HepG2 (cell line): ENCODE results near the gene SRSF12. TPM values are rescaled to one million over a fixed set of nuclear protein-coding genes. Genes with fewer than 3 reads are reported as not detected.

Experiments
- ARID2 ChIP-seq: sonication (generic); formaldehyde crosslinking; IDR thresholded peaks from 2 replicates; pipeline ENCODE4 v1.8.1; 2022; ENCODE audit warnings: mild to moderate bottlenecking, missing genetic modification reagents, borderline replicate concordance
- ARID4A ChIP-seq: sonication (generic); formaldehyde crosslinking; IDR thresholded peaks from 2 replicates; pipeline ENCODE4 v1.5.0; 2020; ENCODE audit warnings: mild to moderate bottlenecking, missing genetic modification reagents, borderline replicate concordance
- ARNT2 ChIP-seq: sonication (generic); formaldehyde crosslinking; IDR thresholded peaks from 2 replicates; pipeline ENCODE4 v1.8.0; 2022; ENCODE audit warnings: mild to moderate bottlenecking, low read depth, missing genetic modification reagents, moderate library complexity
- FOXA1 ChIP-seq, 2 experiments: fragments of 450-650 bp in 1 of 2; sonication (generic) in 1 of 2; formaldehyde crosslinking in 1 of 2; IDR thresholded peaks; 2 replicates each; pipeline versions ENCODE4 v1.4.0 to v1.6.1; 2016 to 2020; ENCODE audit warnings: missing genetic modification reagents in 1 of 2
- HMGXB3 ChIP-seq: sonication (generic); formaldehyde crosslinking; IDR thresholded peaks from 2 replicates; pipeline ENCODE4 v1.4.0; 2020; ENCODE audit warnings: missing genetic modification reagents, borderline replicate concordance
- MAX ChIP-seq: IDR thresholded peaks from 2 replicates; pipeline ENCODE4 v1.6.1; 2012; ENCODE audit warnings: inconsistent platforms
- NFE2L1 ChIP-seq: sonication (generic); formaldehyde crosslinking; IDR thresholded peaks from 2 replicates; pipeline ENCODE4 v1.4.0; 2020; ENCODE audit warnings: missing genetic modification reagents, mild to moderate bottlenecking, borderline replicate concordance
- SMARCC2 ChIP-seq: fragments of 450-650 bp; IDR thresholded peaks from 2 replicates; pipeline ENCODE4 v1.6.1; 2017; ENCODE audit warnings: antibody characterized with exemption, mild to moderate bottlenecking
- SNAPC2 ChIP-seq: sonication (generic); formaldehyde crosslinking; IDR thresholded peaks from 2 replicates; pipeline ENCODE4 v1.8.1; 2022; ENCODE audit warnings: mild to moderate bottlenecking, missing genetic modification reagents
- TERF1 ChIP-seq: sonication (generic); formaldehyde crosslinking; IDR thresholded peaks from 2 replicates; pipeline ENCODE4 v1.8.0; 2022; ENCODE audit warnings: mild to moderate bottlenecking, missing genetic modification reagents, moderate library complexity
- TMF1 ChIP-seq: sonication (generic); formaldehyde crosslinking; IDR thresholded peaks from 2 replicates; pipeline ENCODE4 v1.8.1; 2022; ENCODE audit warnings: low read depth, missing genetic modification reagents
- ZFX ChIP-seq: sonication (generic); formaldehyde crosslinking; IDR thresholded peaks from 2 replicates; pipeline ENCODE4 v1.4.0; 2020; ENCODE audit warnings: mild to moderate bottlenecking, low read depth, missing genetic modification reagents, moderate library complexity
- ZNF776 ChIP-seq: sonication (generic); formaldehyde crosslinking; IDR thresholded peaks from 2 replicates; pipeline ENCODE4 v1.4.0; 2020; ENCODE audit warnings: mild to moderate bottlenecking, missing genetic modification reagents
- polyA plus RNA-seq, 8 experiments: library from polyadenylated mRNA; depleted of rRNA in 3 of 8; stranded (reverse) in 7 of 8; unstranded in 1 of 8; fragments of >200 nt; fragmentation: Illumina TruSeq in 4 of 8; extraction: Trizol in 4 of 8; gene quantifications; 2 replicates each; pipeline versions ENCODE4 v1.2.1 to v1.2.3, GENCODE V29; 2011 to 2016; ENCODE audit warnings: low read depth in 4 of 8, missing spikeins in 1 of 8, mixed read lengths in 1 of 8; ENCODE audit not compliant: insufficient read depth in 1 of 8
- total RNA-seq, 5 experiments: library from RNA; depleted of rRNA; stranded (reverse); fragments of >200 nt; fragmentation: Illumina TruSeq; extraction: Trizol; gene quantifications; 2 replicates each; pipeline ENCODE4 v1.2.3, GENCODE V29; 2016; ENCODE audit warnings: low read depth in 1 of 5
- TF ChIP-seq, protein P1 (sequence below): sonication (generic); formaldehyde crosslinking; IDR thresholded peaks from 2 replicates; pipeline ENCODE4 v1.9.0; 2022; ENCODE audit warnings: missing genetic modification reagents, mild to moderate bottlenecking, borderline replicate concordance

Gene SRSF12
- total and polyA plus RNA-seq, 2 of the 13 experiments (the other 11 are each of a cell fraction or from before 2014, with no cell fraction given) = 1.7 to 1.9 TPM

DNA sequence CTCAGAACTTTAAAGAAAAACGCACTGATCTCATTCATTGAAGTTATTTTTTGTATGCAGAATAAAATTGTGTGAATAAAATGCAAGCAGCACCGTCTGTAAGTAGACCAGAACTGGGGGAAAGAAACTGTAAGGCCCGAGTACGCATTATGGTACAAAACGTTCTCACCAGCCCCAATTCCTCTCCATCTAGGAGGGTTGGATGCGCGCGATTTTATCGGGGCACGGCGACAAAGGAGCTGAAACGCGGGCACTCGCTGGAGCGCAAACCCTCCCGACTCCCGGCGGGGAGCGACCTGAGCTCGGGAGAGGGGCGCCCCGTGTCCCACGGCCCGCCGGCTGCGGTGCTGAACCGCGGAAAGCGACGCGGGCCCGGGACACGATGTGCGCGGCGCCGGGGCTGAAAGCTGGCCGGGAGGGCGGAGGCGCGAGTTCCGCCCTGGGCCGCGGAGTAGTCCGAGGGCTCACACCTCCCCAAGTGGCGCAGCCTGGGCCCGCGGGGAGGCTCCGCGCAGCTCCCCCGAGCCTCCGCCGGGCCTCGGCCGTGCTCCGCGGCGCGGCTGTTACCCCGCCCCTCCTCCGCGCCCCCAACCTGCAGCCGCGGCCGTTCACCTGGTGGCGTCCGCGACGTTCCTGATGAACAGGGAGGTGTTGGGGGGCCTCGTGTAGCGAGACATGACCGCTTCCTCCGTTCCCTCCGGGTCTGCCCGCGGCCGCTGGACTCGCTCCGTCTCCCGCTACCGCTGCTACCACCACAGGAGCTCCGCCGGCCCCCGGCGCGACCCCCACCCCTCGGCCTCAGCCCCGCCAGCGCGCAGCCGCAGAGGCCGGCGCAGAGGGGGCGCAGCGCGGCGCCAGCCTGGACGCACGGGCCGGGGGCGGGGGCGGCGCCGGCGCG, at the start of gene SRSF12 (continued):
- TF ChIP-seq ARID4A (CRISPR knock-in tag) = peak; percentile 54; the same call in 1 of the 2 replicates
- TF ChIP-seq, protein P1, sequence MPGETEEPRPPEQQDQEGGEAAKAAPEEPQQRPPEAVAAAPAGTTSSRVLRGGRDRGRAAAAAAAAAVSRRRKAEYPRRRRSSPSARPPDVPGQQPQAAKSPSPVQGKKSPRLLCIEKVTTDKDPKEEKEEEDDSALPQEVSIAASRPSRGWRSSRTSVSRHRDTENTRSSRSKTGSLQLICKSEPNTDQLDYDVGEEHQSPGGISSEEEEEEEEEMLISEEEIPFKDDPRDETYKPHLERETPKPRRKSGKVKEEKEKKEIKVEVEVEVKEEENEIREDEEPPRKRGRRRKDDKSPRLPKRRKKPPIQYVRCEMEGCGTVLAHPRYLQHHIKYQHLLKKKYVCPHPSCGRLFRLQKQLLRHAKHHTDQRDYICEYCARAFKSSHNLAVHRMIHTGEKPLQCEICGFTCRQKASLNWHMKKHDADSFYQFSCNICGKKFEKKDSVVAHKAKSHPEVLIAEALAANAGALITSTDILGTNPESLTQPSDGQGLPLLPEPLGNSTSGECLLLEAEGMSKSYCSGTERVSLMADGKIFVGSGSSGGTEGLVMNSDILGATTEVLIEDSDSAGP (CRISPR knock-in tag) = 0 out of 2 replicates have a peak, but pooled peaks have one; percentile 45
- TF ChIP-seq ZFX = peak; percentile 59
- peak; percentile 59; the same call in 1 of the 2 replicates for TF ChIP-seq ZNF776 (CRISPR knock-in tag)
- TF ChIP-seq SMARCC2 = no peak
- TF ChIP-seq SNAPC2 (CRISPR knock-in tag) = no peak
- no peak for TF ChIP-seq ARID2 (CRISPR knock-in tag)
- no peak for TF ChIP-seq ARNT2
- no peak for TF ChIP-seq FOXA1 (IDR thresholded peaks at IDR 0.05)
- no peak for TF ChIP-seq FOXA1 (CRISPR knock-in tag; IDR thresholded peaks at IDR 0.05)
- peak; percentile 55 for TF ChIP-seq MAX
- no peak for TF ChIP-seq TERF1 (CRISPR knock-in tag)
- TF ChIP-seq TMF1 = 0 out of 2 replicates have a peak, but pooled peaks have one; percentile 26
- no peak for TF ChIP-seq NFE2L1 (CRISPR knock-in tag)
- no peak for TF ChIP-seq HMGXB3
